ENCODE data around the gene COL8A1.

DNA sequence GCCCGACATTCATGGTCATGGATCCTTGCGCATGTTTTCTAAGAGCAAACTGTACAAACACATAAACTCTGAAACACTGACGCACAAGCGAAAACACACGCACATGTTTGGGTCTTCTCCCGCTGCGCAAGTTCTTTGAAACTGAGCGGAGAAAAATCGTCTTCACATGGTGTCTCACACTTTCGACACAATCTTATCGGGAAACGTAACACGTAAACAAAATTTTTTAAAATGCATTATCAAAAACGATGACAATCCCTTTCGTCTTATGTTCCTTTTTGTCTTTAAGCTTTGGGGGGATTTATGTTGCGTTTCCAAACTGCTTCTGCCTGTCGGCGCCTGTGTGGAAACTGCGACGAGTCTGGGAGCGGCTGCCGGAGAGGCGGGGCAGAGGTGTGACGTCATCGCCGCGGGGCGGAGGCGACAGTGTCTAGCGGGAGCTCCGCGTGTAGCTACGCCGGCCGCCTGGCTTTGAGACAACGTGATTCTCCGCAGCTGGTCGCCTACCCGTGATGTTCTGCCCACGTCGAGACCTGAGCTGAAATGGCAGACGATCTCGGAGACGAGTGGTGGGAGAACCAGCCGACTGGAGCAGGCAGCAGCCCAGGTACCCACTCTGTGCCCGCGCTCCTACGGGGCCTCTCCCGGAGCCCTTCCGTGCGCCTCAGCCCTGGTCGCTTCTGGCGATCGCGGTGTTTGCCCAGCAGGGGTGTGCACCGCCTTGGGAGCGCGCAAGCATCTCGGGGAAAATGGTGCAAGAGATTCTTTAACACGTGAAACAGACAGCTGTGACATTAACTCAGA lies 179.2 kb downstream of the COL8A1 start, which contains the start of gene CMSS1:
- TF ChIP-seq, protein P1, sequence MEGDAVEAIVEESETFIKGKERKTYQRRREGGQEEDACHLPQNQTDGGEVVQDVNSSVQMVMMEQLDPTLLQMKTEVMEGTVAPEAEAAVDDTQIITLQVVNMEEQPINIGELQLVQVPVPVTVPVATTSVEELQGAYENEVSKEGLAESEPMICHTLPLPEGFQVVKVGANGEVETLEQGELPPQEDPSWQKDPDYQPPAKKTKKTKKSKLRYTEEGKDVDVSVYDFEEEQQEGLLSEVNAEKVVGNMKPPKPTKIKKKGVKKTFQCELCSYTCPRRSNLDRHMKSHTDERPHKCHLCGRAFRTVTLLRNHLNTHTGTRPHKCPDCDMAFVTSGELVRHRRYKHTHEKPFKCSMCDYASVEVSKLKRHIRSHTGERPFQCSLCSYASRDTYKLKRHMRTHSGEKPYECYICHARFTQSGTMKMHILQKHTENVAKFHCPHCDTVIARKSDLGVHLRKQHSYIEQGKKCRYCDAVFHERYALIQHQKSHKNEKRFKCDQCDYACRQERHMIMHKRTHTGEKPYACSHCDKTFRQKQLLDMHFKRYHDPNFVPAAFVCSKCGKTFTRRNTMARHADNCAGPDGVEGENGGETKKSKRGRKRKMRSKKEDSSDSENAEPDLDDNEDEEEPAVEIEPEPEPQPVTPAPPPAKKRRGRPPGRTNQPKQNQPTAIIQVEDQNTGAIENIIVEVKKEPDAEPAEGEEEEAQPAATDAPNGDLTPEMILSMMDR (IDR thresholded peaks at IDR 0.05): peak in 1 of 7 experiments; percentile 28
- peak in 1 of 4 donors; percentile 31 for TF ChIP-seq POLR2A (IDR thresholded peaks at IDR 0.05)
- TF ChIP-seq EP300 (IDR thresholded peaks at IDR 0.05): peak; percentile 38

All from stomach (tissue), 4 donors.